ENCODE results near the gene RTEL1. TPM values are rescaled to one million over a fixed set of nuclear protein-coding genes. Genes with fewer than 3 reads are reported as not detected.

The RTEL1 gene
- total and polyA plus RNA-seq, 9 of the 15 experiments (the other 6 are each of a cell fraction or from before 2014, with no cell fraction given), result 0.36 to 61.0 (median 17.9) TPM

DNA sequence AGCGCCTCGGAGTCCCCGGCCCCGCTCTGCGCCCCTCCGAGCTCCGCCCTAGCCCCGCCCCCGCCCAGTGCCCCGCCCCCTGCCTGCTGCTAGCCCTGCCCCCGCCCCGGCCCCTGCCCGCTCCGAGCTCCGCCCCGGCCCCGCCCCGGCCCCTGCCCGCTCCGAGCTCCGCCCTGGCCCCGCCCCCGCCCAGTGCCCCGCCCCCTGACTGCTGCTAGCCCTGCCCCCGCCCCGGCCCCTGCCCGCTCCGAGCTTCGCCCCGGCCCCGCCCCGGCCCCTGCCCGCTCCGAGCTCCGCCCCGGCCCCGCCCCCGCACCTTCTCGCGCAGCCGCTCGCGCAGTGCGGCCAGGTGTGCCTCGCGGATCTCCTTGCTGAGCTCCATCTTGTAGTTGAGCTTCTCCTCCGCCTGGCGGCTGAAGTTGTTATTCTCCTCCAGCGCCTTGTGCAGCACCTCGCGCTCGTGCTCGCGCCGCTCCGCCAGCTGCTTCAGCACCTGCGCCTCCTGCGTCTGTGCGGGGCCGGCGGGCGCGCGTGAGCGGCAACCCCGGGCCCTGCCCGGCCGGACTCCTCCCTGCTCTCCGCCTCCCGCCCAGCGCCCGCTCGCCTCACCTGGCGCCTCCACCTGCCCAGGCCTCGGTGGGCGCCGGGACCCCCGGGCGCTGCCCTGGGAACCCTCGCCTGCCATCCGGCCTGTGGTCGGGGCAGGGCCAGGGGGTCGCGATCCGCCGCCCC lies 16.2 kb upstream of the RTEL1 start (continued):
- TF ChIP-seq ZNF589 (CRISPR knock-in tag; IDR thresholded peaks at IDR 0.05; ENCODE audit: low read depth), result no peak
- TF ChIP-seq TEAD2 (tag; IDR thresholded peaks at IDR 0.05), result no peak
- TF ChIP-seq PHF20 (IDR thresholded peaks at IDR 0.05; ENCODE audit: partially characterized antibody), result no peak
- TF ChIP-seq ZNF232 (CRISPR knock-in tag; IDR thresholded peaks at IDR 0.05), result no peak
- TF ChIP-seq, protein P1, sequence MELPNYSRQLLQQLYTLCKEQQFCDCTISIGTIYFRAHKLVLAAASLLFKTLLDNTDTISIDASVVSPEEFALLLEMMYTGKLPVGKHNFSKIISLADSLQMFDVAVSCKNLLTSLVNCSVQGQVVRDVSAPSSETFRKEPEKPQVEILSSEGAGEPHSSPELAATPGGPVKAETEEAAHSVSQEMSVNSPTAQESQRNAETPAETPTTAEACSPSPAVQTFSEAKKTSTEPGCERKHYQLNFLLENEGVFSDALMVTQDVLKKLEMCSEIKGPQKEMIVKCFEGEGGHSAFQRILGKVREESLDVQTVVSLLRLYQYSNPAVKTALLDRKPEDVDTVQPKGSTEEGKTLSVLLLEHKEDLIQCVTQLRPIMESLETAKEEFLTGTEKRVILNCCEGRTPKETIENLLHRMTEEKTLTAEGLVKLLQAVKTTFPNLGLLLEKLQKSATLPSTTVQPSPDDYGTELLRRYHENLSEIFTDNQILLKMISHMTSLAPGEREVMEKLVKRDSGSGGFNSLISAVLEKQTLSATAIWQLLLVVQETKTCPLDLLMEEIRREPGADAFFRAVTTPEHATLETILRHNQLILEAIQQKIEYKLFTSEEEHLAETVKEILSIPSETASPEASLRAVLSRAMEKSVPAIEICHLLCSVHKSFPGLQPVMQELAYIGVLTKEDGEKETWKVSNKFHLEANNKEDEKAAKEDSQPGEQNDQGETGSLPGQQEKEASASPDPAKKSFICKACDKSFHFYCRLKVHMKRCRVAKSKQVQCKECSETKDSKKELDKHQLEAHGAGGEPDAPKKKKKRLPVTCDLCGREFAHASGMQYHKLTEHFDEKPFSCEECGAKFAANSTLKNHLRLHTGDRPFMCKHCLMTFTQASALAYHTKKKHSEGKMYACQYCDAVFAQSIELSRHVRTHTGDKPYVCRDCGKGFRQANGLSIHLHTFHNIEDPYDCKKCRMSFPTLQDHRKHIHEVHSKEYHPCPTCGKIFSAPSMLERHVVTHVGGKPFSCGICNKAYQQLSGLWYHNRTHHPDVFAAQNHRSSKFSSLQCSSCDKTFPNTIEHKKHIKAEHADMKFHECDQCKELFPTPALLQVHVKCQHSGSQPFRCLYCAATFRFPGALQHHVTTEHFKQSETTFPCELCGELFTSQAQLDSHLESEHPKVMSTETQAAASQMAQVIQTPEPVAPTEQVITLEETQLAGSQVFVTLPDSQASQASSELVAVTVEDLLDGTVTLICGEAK (IDR thresholded peaks at IDR 0.05), result no peak
- TF ChIP-seq, protein P1 (CRISPR knock-in tag; IDR thresholded peaks at IDR 0.05), result no peak
- TF ChIP-seq ZNF444 (CRISPR knock-in tag; IDR thresholded peaks at IDR 0.05), result no peak
- TF ChIP-seq, protein P2, sequence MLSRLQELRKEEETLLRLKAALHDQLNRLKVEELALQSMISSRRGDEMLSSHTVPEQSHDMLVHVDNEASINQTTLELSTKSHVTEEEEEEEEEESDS (CRISPR knock-in tag; IDR thresholded peaks at IDR 0.05), result no peak
- TF ChIP-seq, protein P3, sequence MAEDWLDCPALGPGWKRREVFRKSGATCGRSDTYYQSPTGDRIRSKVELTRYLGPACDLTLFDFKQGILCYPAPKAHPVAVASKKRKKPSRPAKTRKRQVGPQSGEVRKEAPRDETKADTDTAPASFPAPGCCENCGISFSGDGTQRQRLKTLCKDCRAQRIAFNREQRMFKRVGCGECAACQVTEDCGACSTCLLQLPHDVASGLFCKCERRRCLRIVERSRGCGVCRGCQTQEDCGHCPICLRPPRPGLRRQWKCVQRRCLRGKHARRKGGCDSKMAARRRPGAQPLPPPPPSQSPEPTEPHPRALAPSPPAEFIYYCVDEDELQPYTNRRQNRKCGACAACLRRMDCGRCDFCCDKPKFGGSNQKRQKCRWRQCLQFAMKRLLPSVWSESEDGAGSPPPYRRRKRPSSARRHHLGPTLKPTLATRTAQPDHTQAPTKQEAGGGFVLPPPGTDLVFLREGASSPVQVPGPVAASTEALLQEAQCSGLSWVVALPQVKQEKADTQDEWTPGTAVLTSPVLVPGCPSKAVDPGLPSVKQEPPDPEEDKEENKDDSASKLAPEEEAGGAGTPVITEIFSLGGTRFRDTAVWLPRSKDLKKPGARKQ (CRISPR knock-in tag; IDR thresholded peaks at IDR 0.05), result no peak
- no peak for TF ChIP-seq GTF2A2 (tag; IDR thresholded peaks at IDR 0.05)
- no peak for TF ChIP-seq ARID1B (IDR thresholded peaks at IDR 0.05)
- TF ChIP-seq XRCC3 (IDR thresholded peaks at IDR 0.05), result no peak
- TF ChIP-seq CEBPG (CRISPR knock-in tag; IDR thresholded peaks at IDR 0.05), result no peak
- TF ChIP-seq CEBPG (tag; conservative IDR thresholded peaks at IDR 0.05 in 1 of 2, IDR thresholded peaks at IDR 0.05 in 1 of 2), result no peak
- TF ChIP-seq BDP1 (IDR thresholded peaks at IDR 0.05; ENCODE audit: insufficient read depth, insufficient read length), result no peak
- no peak for TF ChIP-seq RAD51 (IDR thresholded peaks at IDR 0.05; ENCODE audit: borderline replicate concordance, low read depth)
- no peak for TF ChIP-seq HNRNPK (IDR thresholded peaks at IDR 0.05; ENCODE audit: low read depth, low read length, poor library complexity, severe bottlenecking)
- TF ChIP-seq ZC3H11A (IDR thresholded peaks at IDR 0.05; ENCODE audit: low read depth, low read length), result no peak
- TF ChIP-seq HIVEP1 (CRISPR knock-in tag; IDR thresholded peaks at IDR 0.05), result no peak
- no peak for TF ChIP-seq ZNF324 (CRISPR knock-in tag; IDR thresholded peaks at IDR 0.05)
